H9 (cell line): Measurements from ENCODE around the gene SS18. TPM values are rescaled to one million over a fixed set of nuclear protein-coding genes. Genes with fewer than 3 reads are reported as not detected.

Experiments used
- DNase-seq: peaks from one replicate; pipeline ENCODE4 v3.0.0-alpha.2; 2017
- H2AFZ ChIP-seq: one replicate; pipeline ENCODE4 v1.6.1; 2013; ENCODE audit warnings: mild to moderate bottlenecking, low read length, control low read depth, moderate library complexity
- H2AK5ac ChIP-seq: 2 replicates; pipeline ENCODE4 v1.6.1; 2013; ENCODE audit warnings: low read length, control low read depth, mixed read lengths; ENCODE audit not compliant: insufficient read length
- H2BK120ac ChIP-seq: one replicate; pipeline ENCODE4 v1.6.1; 2013; ENCODE audit warnings: low read depth, mild to moderate bottlenecking, low read length, control low read depth, inconsistent platforms; ENCODE audit not compliant: poor library complexity, severe bottlenecking
- H2BK12ac ChIP-seq: 2 replicates; pipeline ENCODE4 v1.6.1; 2013; ENCODE audit warnings: low read length, control low read depth, mixed read lengths, low read depth; ENCODE audit not compliant: insufficient read length
- H2BK15ac ChIP-seq: 2 replicates; pipeline ENCODE4 v1.6.1; 2013; ENCODE audit warnings: low read depth, low read length, control low read depth
- H2BK20ac ChIP-seq: one replicate; pipeline ENCODE4 v1.6.1; 2013; ENCODE audit warnings: low read depth, mild to moderate bottlenecking, low read length, control low read depth, inconsistent platforms; ENCODE audit not compliant: poor library complexity, severe bottlenecking
- H2BK5ac ChIP-seq: 2 replicates; pipeline ENCODE4 v1.6.1; 2013; ENCODE audit warnings: low read length, control low read depth, mixed read lengths; ENCODE audit not compliant: insufficient read length
- H3K14ac ChIP-seq: 2 replicates; pipeline ENCODE4 v1.6.1; 2013; ENCODE audit warnings: low read length, control low read depth; ENCODE audit not compliant: insufficient read depth
- H3K18ac ChIP-seq: 2 replicates; pipeline ENCODE4 v1.6.1; 2013; ENCODE audit warnings: low read depth, mild to moderate bottlenecking, mixed read lengths, low read length, control low read depth; ENCODE audit not compliant: insufficient read length
- H3K23ac ChIP-seq: 2 replicates; pipeline ENCODE4 v1.6.1; 2013; ENCODE audit warnings: low read length, control low read depth, mixed read lengths, low read depth; ENCODE audit not compliant: insufficient read length
- H3K23me2 ChIP-seq: 2 replicates; pipeline ENCODE4 v1.6.1; 2013; ENCODE audit warnings: low read depth, mild to moderate bottlenecking, mixed read lengths, low read length, control low read depth; ENCODE audit not compliant: insufficient read length, poor library complexity, severe bottlenecking
- H3K27ac ChIP-seq: 2 replicates; pipeline ENCODE4 v1.5.1; 2013; ENCODE audit warnings: low read length, control low read depth, mixed read lengths, low read depth; ENCODE audit not compliant: insufficient read length
- H3K27me3 ChIP-seq: 2 replicates; pipeline ENCODE4 v1.6.1; 2013; ENCODE audit warnings: low read length, control low read depth, inconsistent platforms; ENCODE audit not compliant: insufficient read depth
- H3K4ac ChIP-seq: 2 replicates; pipeline ENCODE4 v1.6.1; 2013; ENCODE audit warnings: low read depth, mild to moderate bottlenecking, control low read depth, inconsistent platforms, low read length, moderate library complexity
- H3K4me1 ChIP-seq: 2 replicates; pipeline ENCODE4 v1.6.1; 2013; ENCODE audit warnings: low read length, control low read depth, inconsistent platforms; ENCODE audit not compliant: insufficient read depth
- H3K4me2 ChIP-seq: 2 replicates; pipeline ENCODE4 v1.6.1; 2013; ENCODE audit warnings: low read length, control low read depth, mixed read lengths; ENCODE audit not compliant: insufficient read length, insufficient read depth
- H3K56ac ChIP-seq: 2 replicates; pipeline ENCODE4 v1.6.1; 2013; ENCODE audit warnings: low read depth, mild to moderate bottlenecking, mixed read lengths, low read length, control low read depth; ENCODE audit not compliant: insufficient read length
- H3K79me1 ChIP-seq: 2 replicates; pipeline ENCODE4 v1.6.1; 2013; ENCODE audit warnings: low read depth, mild to moderate bottlenecking, moderate library complexity, low read length, control low read depth, inconsistent platforms; ENCODE audit not compliant: insufficient read depth, poor library complexity, severe bottlenecking
- H3K79me2 ChIP-seq: 2 replicates; pipeline ENCODE4 v1.6.1; 2013; ENCODE audit warnings: low read length, control low read depth, inconsistent platforms; ENCODE audit not compliant: insufficient read depth
- H3K9ac ChIP-seq: 2 replicates; pipeline ENCODE4 v1.6.1; 2013; ENCODE audit warnings: low read length, control low read depth, mixed read lengths; ENCODE audit not compliant: insufficient read length; ENCODE audit errors: extremely low read depth
- H3K9me3 ChIP-seq: one replicate; pipeline ENCODE4 v1.6.1; 2013; ENCODE audit warnings: low read depth, low read length, inconsistent platforms; ENCODE audit not compliant: control insufficient read depth
- H3T11ph ChIP-seq: one replicate; pipeline ENCODE4 v1.6.1; 2013; ENCODE audit warnings: mild to moderate bottlenecking, low read length, control low read depth, inconsistent platforms
- H4K20me1 ChIP-seq: one replicate; pipeline ENCODE4 v1.6.1; 2013; ENCODE audit not compliant: control insufficient read depth, insufficient read length, insufficient read depth
- H4K5ac ChIP-seq: 2 replicates; pipeline ENCODE4 v1.6.1; 2013; ENCODE audit warnings: low read depth, mild to moderate bottlenecking, mixed read lengths, low read length, control low read depth; ENCODE audit not compliant: insufficient read length
- H4K8ac ChIP-seq: replicated peaks from 2 replicates; pipeline ENCODE4 v1.6.1; 2013; ENCODE audit warnings: low read length, control low read depth, mixed read lengths, low read depth; ENCODE audit not compliant: insufficient read length
- H4K91ac ChIP-seq: 2 replicates; pipeline ENCODE4 v1.6.1; 2013; ENCODE audit warnings: low read depth, mild to moderate bottlenecking, moderate library complexity, mixed read lengths, low read length, control low read depth; ENCODE audit not compliant: insufficient read length
- H3K27ac Mint-ChIP-seq, 3 experiments: 2 replicates in 2 of 3; 3 replicates in 1 of 3; pipeline ENCODE4 v1.8.0; 2020 to 2021; ENCODE audit warnings: mixed read lengths in 3 of 3, mild to moderate bottlenecking in 1 of 3, moderate library complexity in 1 of 3
- H3K27me3 Mint-ChIP-seq: 2 replicates; pipeline ENCODE4 v1.8.0; 2021; ENCODE audit warnings: low read depth, mild to moderate bottlenecking, moderate library complexity, mixed read lengths
- H3K36me3 Mint-ChIP-seq, 3 experiments: 2 replicates in 2 of 3; 3 replicates in 1 of 3; pipeline ENCODE4 v1.8.0; 2020 to 2021; ENCODE audit warnings: low read depth in 3 of 3, mixed read lengths in 3 of 3; ENCODE audit not compliant: insufficient read depth in 1 of 3
- H3K4me1 Mint-ChIP-seq, 2 experiments: 2 replicates each; pipeline ENCODE4 v1.8.0; 2020; ENCODE audit warnings: mixed read lengths in 2 of 2
- H3K4me3 Mint-ChIP-seq, 2 experiments: 2 replicates in 1 of 2; 3 replicates in 1 of 2; pipeline ENCODE4 v1.8.0; 2020 to 2021; ENCODE audit warnings: mild to moderate bottlenecking in 2 of 2, mixed read lengths in 2 of 2, moderate library complexity in 1 of 2
- H3K9me3 Mint-ChIP-seq, 2 experiments: 2 replicates in 1 of 2; 3 replicates in 1 of 2; pipeline ENCODE4 v1.8.0; 2020; ENCODE audit warnings: mild to moderate bottlenecking in 2 of 2, mixed read lengths in 2 of 2, moderate library complexity in 1 of 2
- WGBS: extraction: QIAGEN DNeasy Blood & Tissue Kit; methylation state at CpG from one replicate; pipeline ENCODE4 v1.1.7; 2013; ENCODE audit warnings: missing lambda C conversion rate, low lambda C conversion rate, mixed read lengths; ENCODE audit not compliant: insufficient read length; ENCODE audit errors: extremely low coverage; 5-methylcytosine and 5-hydroxymethylcytosine counted together
- total RNA-seq: library from RNA; stranded (reverse); gene quantifications from 2 replicates; pipeline ENCODE4 v1.2.1, GENCODE V29; 2021
- TF ChIP-seq, protein P1 (sequence below): fragments of 200-600 bp; sonication (generic); conservative IDR thresholded peaks from 3 replicates; pipeline ENCODE4 v1.8.0; 2021; ENCODE audit warnings: antibody characterized with exemption, mild to moderate bottlenecking

The SS18 gene
- total RNA-seq, 1 experiment from 2014 or later, result 87.9 TPM

DNA sequence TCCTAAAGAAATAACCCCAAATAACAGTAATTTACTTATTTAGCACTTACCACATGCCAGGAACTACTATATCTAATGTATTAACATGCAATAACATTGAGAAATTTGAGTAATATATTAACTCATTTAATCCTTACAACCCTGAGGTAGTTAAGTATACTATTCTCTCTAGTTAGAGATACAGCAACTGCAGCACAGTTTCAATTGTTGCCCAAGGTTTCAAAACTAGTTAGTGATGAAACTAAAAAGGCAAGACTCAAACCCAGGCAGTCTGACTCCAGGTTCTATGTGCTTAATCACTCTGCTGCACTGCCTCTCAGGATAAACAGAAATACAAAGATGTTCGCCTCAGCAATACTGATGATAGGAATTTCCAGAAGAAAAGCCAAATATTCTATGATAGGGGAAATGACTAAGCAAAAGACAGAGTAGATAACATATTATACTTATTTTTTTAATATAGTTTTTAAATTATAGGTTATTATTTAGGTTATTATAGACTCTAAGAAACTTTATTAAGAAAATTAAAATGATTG lies 88.0 kb downstream of the SS18 start:
- no peak overlapping the region for H3K18ac ChIP-seq
- H3K9ac ChIP-seq, result no peak overlapping the region
- no peak overlapping the region for H3K23ac ChIP-seq
- H3K14ac ChIP-seq, result no peak overlapping the region
- no peak for DNase-seq
- no peaks in the 10 kb centered on the region for H4K20me1 ChIP-seq
- no peak overlapping the region for H4K91ac ChIP-seq
- no peak overlapping the region for H3K27ac Mint-ChIP-seq
- no peak overlapping the region for H2BK120ac ChIP-seq
- H2AK5ac ChIP-seq, result no peak overlapping the region
- H3K27ac ChIP-seq, result no peak overlapping the region
- no peak overlapping the region for H2BK15ac ChIP-seq
- H4K8ac ChIP-seq, result no peak overlapping the region
- H3K79me2 ChIP-seq, result no peaks in the 10 kb centered on the region
- peaks cover 6 to 7% of the 10 kb centered on the region in 2 experiments; a peak in 4 of 5 replicates for H3K9me3 Mint-ChIP-seq
- TF ChIP-seq, protein P1, sequence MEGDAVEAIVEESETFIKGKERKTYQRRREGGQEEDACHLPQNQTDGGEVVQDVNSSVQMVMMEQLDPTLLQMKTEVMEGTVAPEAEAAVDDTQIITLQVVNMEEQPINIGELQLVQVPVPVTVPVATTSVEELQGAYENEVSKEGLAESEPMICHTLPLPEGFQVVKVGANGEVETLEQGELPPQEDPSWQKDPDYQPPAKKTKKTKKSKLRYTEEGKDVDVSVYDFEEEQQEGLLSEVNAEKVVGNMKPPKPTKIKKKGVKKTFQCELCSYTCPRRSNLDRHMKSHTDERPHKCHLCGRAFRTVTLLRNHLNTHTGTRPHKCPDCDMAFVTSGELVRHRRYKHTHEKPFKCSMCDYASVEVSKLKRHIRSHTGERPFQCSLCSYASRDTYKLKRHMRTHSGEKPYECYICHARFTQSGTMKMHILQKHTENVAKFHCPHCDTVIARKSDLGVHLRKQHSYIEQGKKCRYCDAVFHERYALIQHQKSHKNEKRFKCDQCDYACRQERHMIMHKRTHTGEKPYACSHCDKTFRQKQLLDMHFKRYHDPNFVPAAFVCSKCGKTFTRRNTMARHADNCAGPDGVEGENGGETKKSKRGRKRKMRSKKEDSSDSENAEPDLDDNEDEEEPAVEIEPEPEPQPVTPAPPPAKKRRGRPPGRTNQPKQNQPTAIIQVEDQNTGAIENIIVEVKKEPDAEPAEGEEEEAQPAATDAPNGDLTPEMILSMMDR, result no peak
- H2AFZ ChIP-seq, result no peak overlapping the region
- H3K36me3 Mint-ChIP-seq, result no peaks in the 10 kb centered on the region; a peak in 1 of 7 replicates
- H3K4me1 Mint-ChIP-seq, result no peaks in the 10 kb centered on the region
- H3K4me3 Mint-ChIP-seq, result no peak overlapping the region
- no peak overlapping the region for H3K56ac ChIP-seq
- H3K23me2 ChIP-seq, result no peaks in the 10 kb centered on the region
- H3K4me2 ChIP-seq, result no peak overlapping the region
- H3K4ac ChIP-seq, result no peak overlapping the region
- H3K4me1 ChIP-seq, result no peaks in the 10 kb centered on the region
- H2BK12ac ChIP-seq, result no peak overlapping the region
- no peaks in the 10 kb centered on the region for H3K9me3 ChIP-seq
- no peak overlapping the region for H3T11ph ChIP-seq
- H2BK20ac ChIP-seq, result no peak overlapping the region
- WGBS, result no CpG with 5 or more reads among the region's 1 CpG
- no peaks in the 10 kb centered on the region for H3K79me1 ChIP-seq
- H2BK5ac ChIP-seq, result no peak overlapping the region
- H3K27me3 ChIP-seq, result no peaks in the 10 kb centered on the region
- no peaks in the 10 kb centered on the region for H3K27me3 Mint-ChIP-seq
- H4K5ac ChIP-seq, result no peak overlapping the region
